ENCODE data around the gene CDHR5.

CDHR5 gene

DNA sequence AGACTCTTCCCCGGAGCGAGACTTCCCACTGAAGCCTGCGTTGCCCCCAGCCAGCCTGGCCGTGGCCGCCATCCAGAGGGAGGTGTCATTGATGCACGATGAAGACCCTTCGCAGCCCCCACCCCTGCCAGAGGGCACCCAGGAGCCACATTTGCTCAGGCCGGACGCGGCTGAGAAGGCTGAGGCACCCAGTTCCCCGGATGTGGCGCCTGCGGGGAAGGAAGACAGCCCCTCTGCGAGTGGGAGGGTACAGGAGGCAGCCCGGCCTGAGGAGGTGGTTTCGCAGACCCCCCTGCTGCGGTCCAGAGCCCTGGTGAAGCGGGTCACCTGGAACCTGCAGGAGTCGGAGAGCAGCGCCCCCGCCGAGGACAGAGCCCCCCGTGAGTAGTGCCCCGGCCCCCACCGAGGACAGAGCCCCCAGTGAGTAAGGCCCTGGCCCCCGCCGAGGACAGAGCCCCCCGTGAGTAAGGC lies 15.4 kb downstream of the CDHR5 start:
- DNase-seq = no peak

- DNase-seq = no peak
These were observed 15.9 kb downstream of the CDHR5 start for GRCh38 chr11:608791-609251.

DNA sequence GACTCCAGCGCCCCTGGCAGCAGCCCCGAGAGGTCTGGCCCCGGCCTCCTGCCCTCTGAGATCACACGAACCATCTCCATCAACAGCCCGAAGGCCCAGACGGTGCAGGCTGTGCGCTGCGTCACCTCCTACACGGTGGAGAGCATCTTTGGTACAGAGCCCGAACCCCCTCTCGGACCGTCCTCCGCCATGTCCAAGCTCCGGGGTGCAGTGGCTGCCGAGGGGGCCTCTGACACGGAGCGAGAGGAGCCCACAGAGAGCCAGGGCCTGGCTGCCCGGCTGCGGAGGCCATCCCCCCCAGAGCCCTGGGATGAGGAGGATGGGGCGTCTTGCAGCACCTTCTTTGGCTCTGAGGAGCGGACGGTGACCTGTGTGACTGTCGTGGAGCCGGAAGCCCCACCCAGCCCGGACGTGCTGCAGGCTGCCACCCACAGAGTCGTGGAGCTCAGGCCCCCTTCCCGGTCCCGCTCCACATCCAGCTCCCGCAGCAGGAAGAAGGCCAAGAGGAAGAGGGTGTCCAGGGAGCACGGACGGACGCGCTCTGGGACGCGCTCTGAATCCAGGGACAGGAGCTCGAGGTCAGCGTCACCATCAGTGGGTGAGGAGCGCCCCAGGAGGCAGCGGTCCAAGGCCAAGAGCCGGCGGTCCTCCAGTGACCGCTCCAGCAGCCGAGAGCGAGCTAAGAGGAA lies 16.6 kb downstream of the CDHR5 start:
- no peak for DNase-seq

DNA sequence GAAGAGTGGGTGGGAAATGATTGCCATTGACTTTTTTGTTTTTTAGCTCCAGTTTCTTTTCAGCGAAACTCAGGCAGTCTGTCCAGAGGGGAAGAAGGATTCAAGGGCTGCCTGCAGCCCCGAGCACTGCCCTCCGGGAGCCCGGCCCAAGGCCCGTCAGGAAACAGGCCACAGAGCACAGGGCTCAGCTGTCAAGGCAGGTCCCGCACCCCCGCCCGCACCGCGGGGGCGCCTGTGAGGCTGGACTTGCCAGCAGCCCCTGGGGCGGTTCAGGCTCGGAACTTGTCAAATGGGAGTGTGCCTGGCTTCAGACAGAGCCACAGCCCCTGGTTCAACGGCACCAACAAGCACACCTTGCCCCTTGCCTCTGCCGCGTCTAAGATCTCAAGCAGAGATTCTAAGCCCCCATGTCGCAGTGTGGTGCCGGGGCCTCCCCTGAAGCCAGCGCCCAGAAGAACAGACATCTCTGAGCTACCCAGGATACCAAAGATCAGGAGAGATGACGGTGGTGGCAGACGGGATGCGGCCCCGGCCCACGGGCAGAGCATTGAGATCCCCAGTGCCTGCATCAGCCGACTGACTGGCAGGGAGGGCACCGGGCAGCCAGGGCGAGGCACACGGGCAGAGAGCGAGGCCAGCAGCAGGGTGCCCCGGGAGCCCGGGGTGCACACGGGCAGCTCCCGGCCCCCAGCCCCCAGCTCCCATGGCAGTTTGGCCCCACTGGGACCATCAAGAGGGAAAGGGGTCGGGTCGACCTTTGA lies 17.6 kb downstream of the CDHR5 start:
- no peak for DNase-seq

DNA sequence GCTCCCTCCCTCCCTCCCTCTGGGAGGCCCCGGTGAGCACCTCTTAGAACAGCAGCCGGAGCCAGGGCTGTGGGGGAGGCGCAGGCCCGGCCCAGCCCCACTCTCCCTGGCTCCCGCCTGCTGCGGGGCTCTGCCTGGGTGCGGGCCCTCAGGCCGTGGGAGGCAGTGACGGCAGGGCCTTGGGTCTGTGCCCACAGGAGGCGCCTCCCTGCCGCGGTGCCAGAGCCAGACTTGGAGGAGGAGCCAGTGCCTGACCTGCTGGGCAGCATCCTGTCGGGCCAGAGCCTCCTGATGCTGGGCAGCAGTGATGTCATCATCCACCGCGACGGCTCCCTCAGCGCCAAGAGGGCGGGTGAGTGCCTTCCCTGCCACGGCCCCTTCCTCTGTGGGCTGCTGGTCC lies 18.5 kb downstream of the CDHR5 start:
- DNase-seq = no peak

GRCh38 chr11:605286-606129 lies 19.2 kb downstream of the CDHR5 start:
- DNase-seq = no peak

- DNase-seq = no peak
These were observed 21.6 kb downstream of the CDHR5 start for GRCh38 chr11:603154-603553.

GRCh38 chr11:601573-602245 lies 23.0 kb downstream of the CDHR5 start:
- DNase-seq = no peak

- DNase-seq = no peak
These were observed 26.6 kb downstream of the CDHR5 start for GRCh38 chr11:598005-598680.

DNA sequence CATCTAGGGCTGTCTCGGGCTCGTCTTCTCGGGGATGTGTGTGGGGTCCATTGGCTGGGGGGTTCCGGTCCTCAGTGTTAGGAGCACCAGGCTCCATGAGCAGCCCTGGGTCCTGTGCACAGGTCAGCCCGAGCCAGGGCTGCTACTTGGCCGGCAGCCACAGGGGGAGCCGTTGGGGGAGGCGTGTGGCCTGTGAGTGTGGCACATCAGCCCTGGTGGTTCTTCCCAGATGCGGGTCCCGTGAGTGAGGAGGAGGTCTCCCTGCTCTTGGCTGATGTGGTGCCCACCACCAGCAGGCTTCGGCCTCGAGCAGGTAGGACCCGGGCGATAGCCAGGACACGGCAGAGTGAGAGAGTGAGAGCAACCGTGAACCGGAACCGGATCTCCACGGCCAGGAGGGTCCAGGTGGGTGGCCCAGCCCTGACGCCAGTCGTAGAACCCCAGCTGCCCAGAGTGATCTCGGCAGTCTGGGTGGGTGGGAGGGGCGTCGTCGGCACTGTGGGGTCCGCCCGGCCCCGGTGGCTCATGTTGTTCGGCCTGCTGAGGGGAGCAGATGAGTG lies 27.5 kb downstream of the CDHR5 start:
- no peak for DNase-seq

- DNase-seq = no peak
These were observed 28.4 kb downstream of the CDHR5 start for GRCh38 chr11:596374-596773.

GRCh38 chr11:595400-595799 lies 29.4 kb downstream of the CDHR5 start:
- DNase-seq = no peak

GRCh38 chr11:593347-593746 lies 31.4 kb downstream of the CDHR5 start:
- no peak for DNase-seq

- no peak for DNase-seq
These were observed 31.8 kb downstream of the CDHR5 start for GRCh38 chr11:592918-593317.

DNA sequence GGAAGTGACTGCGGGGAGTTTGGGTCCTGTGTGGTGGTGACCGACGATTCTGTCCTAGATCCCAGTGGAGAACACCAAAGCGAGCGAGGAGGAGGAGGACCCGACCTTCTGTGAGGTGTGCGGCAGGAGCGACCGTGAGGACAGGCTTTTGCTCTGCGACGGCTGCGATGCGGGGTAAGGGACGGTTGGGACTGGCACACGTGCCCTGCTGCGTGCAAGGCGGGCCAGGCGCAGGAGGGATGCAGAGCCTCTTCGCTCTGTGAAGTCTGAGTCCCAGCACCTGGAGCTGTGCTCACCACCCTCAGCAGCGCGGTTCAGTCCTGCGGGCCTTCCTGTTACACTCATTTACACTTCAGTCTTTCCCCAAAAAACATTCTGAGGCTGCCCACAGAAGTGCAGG lies 32.3 kb downstream of the CDHR5 start:
- no peak for DNase-seq

DNA sequence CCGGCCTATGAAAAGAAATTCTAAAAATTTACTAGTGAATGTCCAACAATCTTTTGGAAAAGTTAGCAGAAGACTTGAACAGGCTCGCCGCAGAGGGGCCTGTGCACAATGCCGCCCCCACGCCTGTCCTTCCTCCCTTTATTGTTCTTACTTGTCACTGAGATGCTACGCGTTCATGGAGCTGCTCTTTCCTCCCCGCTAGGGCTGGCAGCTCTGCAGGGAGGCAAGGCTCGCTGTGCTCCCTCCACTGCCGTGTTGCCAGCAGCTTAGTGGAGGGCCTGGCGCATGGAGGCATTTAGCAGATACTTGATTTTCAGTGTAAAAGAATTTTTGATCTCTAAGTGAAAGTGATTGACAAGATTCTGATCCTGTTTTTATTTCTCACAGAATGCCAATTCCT lies 33.8 kb downstream of the CDHR5 start:
- DNase-seq = no peak

DNA sequence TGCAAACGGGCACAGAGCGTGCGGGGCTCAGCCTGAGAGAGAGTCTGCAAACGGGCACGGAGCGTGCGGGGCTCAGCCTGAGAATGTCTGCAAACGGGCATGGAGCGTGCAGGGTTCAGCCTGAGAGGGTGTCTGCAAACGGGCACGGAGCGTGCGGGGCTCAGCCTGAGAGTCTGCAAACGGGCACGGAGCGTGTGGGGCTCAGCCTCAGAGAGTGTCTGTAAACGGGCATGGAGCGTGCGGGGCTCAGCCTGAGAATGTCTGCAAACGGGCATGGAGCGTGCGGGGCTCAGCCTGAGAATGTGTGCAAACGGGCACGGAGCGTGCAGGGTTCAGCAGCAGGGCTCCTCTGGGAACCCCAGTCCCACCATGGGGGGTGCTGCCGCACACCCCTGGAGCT lies 35.0 kb downstream of the CDHR5 start:
- DNase-seq = no peak

DNA sequence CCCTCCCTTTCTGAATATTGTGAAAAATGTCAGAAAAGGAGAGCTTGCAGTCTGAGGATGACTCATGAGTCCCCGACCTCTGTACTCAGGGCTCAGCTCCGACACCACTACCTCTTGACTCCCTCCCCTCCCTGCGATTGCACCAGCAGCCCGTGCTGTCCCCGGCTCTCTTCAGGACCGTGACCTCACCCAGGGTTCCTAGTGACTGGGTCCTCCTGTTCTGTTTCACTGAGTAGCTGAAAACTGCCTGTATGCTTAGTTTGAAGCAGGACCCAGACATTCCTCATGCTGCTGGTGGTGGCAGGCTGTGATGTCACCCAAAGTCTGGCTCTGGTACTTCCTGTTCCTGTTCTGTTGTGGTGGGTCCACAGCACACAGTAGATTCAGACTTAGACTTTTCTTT lies 36.8 kb downstream of the CDHR5 start:
- peak; percentile 79 for DNase-seq

DNA sequence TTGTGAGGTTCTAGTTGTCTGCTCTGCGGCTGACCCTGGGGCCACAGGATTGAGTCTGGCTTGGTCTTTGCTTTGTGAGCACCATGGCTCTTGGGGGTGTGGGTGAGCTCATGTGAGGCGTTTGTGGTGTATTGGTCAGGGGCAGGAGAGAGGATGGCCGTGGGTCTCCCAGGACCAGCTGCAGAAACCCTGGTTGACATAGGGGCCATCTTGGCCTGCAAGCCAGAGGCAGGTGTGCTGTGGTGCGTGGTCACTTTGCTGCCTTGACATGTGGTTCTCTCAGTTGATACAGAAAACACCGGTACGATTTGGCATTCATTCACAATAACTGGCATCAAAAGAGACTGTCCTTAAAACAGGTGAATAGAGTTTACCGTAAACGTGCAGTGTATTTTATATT lies 37.2 kb downstream of the CDHR5 start:
- peak; percentile 21 for DNase-seq

- DNase-seq = no peak
These were observed 38.1 kb downstream of the CDHR5 start for GRCh38 chr11:586376-587316.

- no peak for DNase-seq
These were observed 40.5 kb downstream of the CDHR5 start for GRCh38 chr11:584287-584686.
